H1 (cell line): ENCODE data around the gene LEUTX. TPM values are rescaled to one million over a fixed set of nuclear protein-coding genes. Genes with fewer than 3 reads are reported as not detected.

Experiments
- CTCF ChIA-PET: fragments of 300-600 bp; sonication (Branson Sonifier 250); formaldehyde crosslinking; loops from one replicate; lab custom pipeline; 2021; ENCODE audit not compliant: partially characterized antibody; lab: Charles Lee
- POLR2A ChIA-PET: fragments of 300-600 bp; sonication (Branson Sonifier 250); formaldehyde crosslinking; loops from one replicate; lab custom pipeline; 2021; ENCODE audit warnings: inconsistent platforms; ENCODE audit not compliant: partially characterized antibody; lab: Charles Lee
- DNase-seq, 2 experiments: peaks; one replicate each; pipeline versions ENCODE4 v3.0.0 to v3.0.0-alpha.2; 2010 to 2022; ENCODE audit warnings: low spot score in 2 of 2, low read depth in 1 of 2, mixed read lengths in 1 of 2
- FAIRE-seq: peaks from 2 replicates; lab custom pipeline; 2011; peaks lifted over from hg19 to GRCh38; lab: Jason Lieb, UNC
- H2AFZ ChIP-seq: 2 replicates; pipeline ENCODE4 v1.8.1; 2012; ENCODE audit warnings: low read length, inconsistent platforms
- H2AK5ac ChIP-seq: 2 replicates; pipeline ENCODE4 v1.6.1; 2013; ENCODE audit warnings: low read depth, low read length
- H2BK120ac ChIP-seq: replicated peaks from 2 replicates; pipeline ENCODE3; 2013; ENCODE audit warnings: low read depth, low read length, inconsistent platforms
- H2BK12ac ChIP-seq: 2 replicates; pipeline ENCODE4 v1.6.1; 2013; ENCODE audit warnings: low read depth, low read length
- H2BK15ac ChIP-seq: 2 replicates; pipeline ENCODE4 v1.6.1; 2013; ENCODE audit warnings: low read length
- H2BK20ac ChIP-seq: 2 replicates; pipeline ENCODE4 v1.6.1; 2013; ENCODE audit warnings: low read length
- H2BK5ac ChIP-seq: 2 replicates; pipeline ENCODE4 v1.6.1; 2013; ENCODE audit warnings: low read depth, low read length
- H3K14ac ChIP-seq: 2 replicates; pipeline ENCODE4 v1.6.1; 2013; ENCODE audit warnings: inconsistent platforms; ENCODE audit not compliant: insufficient read length
- H3K18ac ChIP-seq: 2 replicates; pipeline ENCODE4 v1.6.1; 2013; ENCODE audit warnings: low read length; ENCODE audit errors: extremely low read depth
- H3K23ac ChIP-seq: 2 replicates; pipeline ENCODE4 v1.6.1; 2013; ENCODE audit warnings: inconsistent platforms; ENCODE audit not compliant: insufficient read length
- H3K23me2 ChIP-seq: 2 replicates; pipeline ENCODE4 v1.6.1; 2013; ENCODE audit warnings: low read depth, low read length
- H3K27ac ChIP-seq: 2 replicates; pipeline ENCODE4 v1.6.1; 2011; ENCODE audit warnings: low read depth, low read length, inconsistent platforms
- H3K27me3 ChIP-seq, 4 experiments: replicated peaks in 1 of 4; 1 replicate in 1 of 4; 2 replicates in 3 of 4; pipeline versions ENCODE4 v1.6.1 to v1.8.1; 2011 to 2013; ENCODE audit warnings: low read length in 3 of 4, mild to moderate bottlenecking in 3 of 4, inconsistent platforms in 2 of 4, mixed read lengths in 2 of 4, moderate library complexity in 1 of 4; ENCODE audit not compliant: control insufficient read depth in 3 of 4, insufficient read depth in 3 of 4; ENCODE audit errors: extremely low read depth in 1 of 4
- H3K36me3 ChIP-seq, 4 experiments: 2 replicates each; pipeline versions ENCODE4 v1.6.1 to v1.8.1; 2011 to 2013; ENCODE audit warnings: mild to moderate bottlenecking in 4 of 4, low read length in 3 of 4, moderate library complexity in 2 of 4, control low read depth in 1 of 4, inconsistent platforms in 1 of 4; ENCODE audit not compliant: insufficient read depth in 4 of 4, control insufficient read depth in 2 of 4
- H3K4ac ChIP-seq: replicated peaks from 2 replicates; pipeline ENCODE3; 2013; ENCODE audit warnings: low read length, low read depth, mixed read lengths, inconsistent platforms; ENCODE audit not compliant: insufficient read length
- H3K4me1 ChIP-seq, 4 experiments: replicated peaks in 1 of 4; 1 replicate in 1 of 4; 2 replicates in 3 of 4; pipeline versions ENCODE4 v1.6.1 to v1.8.1; 2011 to 2013; ENCODE audit warnings: low read length in 3 of 4, inconsistent platforms in 2 of 4, mixed read lengths in 1 of 4; ENCODE audit not compliant: insufficient read depth in 4 of 4, control insufficient read depth in 3 of 4
- H3K4me2 ChIP-seq, 2 experiments: 2 replicates each; pipeline versions ENCODE4 v1.6.1 to v1.8.1; 2011 to 2013; ENCODE audit warnings: low read depth in 2 of 2, low read length in 2 of 2, control low read depth in 1 of 2, inconsistent platforms in 1 of 2, mild to moderate bottlenecking in 1 of 2; ENCODE audit not compliant: insufficient read depth in 1 of 2
- H3K4me3 ChIP-seq, 4 experiments: fragments of 200-600, 300-600 bp in 1 of 4; sonication (generic), shearing (Covaris generic), sonication (Bioruptor Twin) in 1 of 4; 2 replicates each; pipeline versions ENCODE4 v1.5.1 to v1.8.1; 2011 to 2016; ENCODE audit warnings: low read length in 4 of 4, low read depth in 3 of 4, control low read depth in 2 of 4, inconsistent platforms in 2 of 4, mild to moderate bottlenecking in 2 of 4, mixed read lengths in 1 of 4, moderate library complexity in 1 of 4; ENCODE audit not compliant: insufficient read depth in 2 of 4; ENCODE audit errors: extremely low read depth in 1 of 4
- H3K56ac ChIP-seq: replicated peaks from 2 replicates; pipeline ENCODE3; 2013; ENCODE audit warnings: low read depth, mild to moderate bottlenecking, mixed read lengths, low read length, inconsistent platforms; ENCODE audit not compliant: insufficient read length
- H3K79me1 ChIP-seq: 2 replicates; pipeline ENCODE4 v1.6.1; 2013; ENCODE audit warnings: low read depth, low read length, control low read depth
- H3K79me2 ChIP-seq, 2 experiments: 2 replicates each; pipeline versions ENCODE4 v1.6.1 to v1.8.1; 2012 to 2013; ENCODE audit warnings: low read length in 2 of 2, mild to moderate bottlenecking in 2 of 2, inconsistent platforms in 1 of 2; ENCODE audit not compliant: insufficient read depth in 2 of 2, control insufficient read depth in 1 of 2
- H3K9ac ChIP-seq, 4 experiments: replicated peaks in 1 of 4; 1 replicate in 1 of 4; 2 replicates in 3 of 4; pipeline versions ENCODE4 v1.6.1 to v1.8.1; 2011 to 2013; ENCODE audit warnings: low read depth in 3 of 4, low read length in 3 of 4, control low read depth in 2 of 4, mild to moderate bottlenecking in 2 of 4, moderate library complexity in 2 of 4, inconsistent platforms in 1 of 4; ENCODE audit errors: extremely low read depth in 1 of 4
- H3K9me3 ChIP-seq, 2 experiments: 2 replicates each; pipeline versions ENCODE4 v1.6.1 to v1.8.1; 2012 to 2013; ENCODE audit warnings: mild to moderate bottlenecking in 2 of 2, moderate library complexity in 2 of 2, control low read depth in 1 of 2, inconsistent platforms in 1 of 2, low read depth in 1 of 2, low read length in 1 of 2, mixed read lengths in 1 of 2; ENCODE audit not compliant: insufficient read depth in 2 of 2
- H4K20me1 ChIP-seq, 2 experiments: replicated peaks in 1 of 2; 2 replicates each; pipeline versions ENCODE3 to v1.8.1; 2011 to 2013; ENCODE audit warnings: inconsistent platforms in 2 of 2, low read length in 2 of 2, mild to moderate bottlenecking in 1 of 2; ENCODE audit not compliant: insufficient read depth in 2 of 2, control insufficient read depth in 1 of 2
- H4K5ac ChIP-seq: 2 replicates; pipeline ENCODE4 v1.6.1; 2013; ENCODE audit warnings: low read length, low read depth, mixed read lengths, inconsistent platforms; ENCODE audit not compliant: insufficient read length
- H4K8ac ChIP-seq: 2 replicates; pipeline ENCODE4 v1.8.0; 2013; ENCODE audit warnings: mild to moderate bottlenecking, moderate library complexity, low read length, inconsistent platforms; ENCODE audit not compliant: insufficient read depth; ENCODE audit errors: extremely low read depth
- H4K91ac ChIP-seq: replicated peaks from 2 replicates; pipeline ENCODE3; 2013; ENCODE audit warnings: low read length, mixed read lengths, inconsistent platforms; ENCODE audit not compliant: insufficient read length
- SRF ChIP-seq: IDR thresholded peaks from 2 replicates; pipeline ENCODE4 v1.6.1; 2011; ENCODE audit warnings: mild to moderate bottlenecking, low read depth, low read length, moderate library complexity
- whole genome bisulfite sequencing, 2 experiments: shearing (Covaris generic) in 1 of 2; methylation state at CpG; one replicate each; pipeline versions ENCODE4 v1.1.6 to v1.1.7; 2013 to 2015; ENCODE audit warnings: low lambda C conversion rate in 2 of 2, mixed read lengths in 2 of 2, inconsistent platforms in 1 of 2, low coverage in 1 of 2, missing lambda C conversion rate in 1 of 2; ENCODE audit not compliant: insufficient replicate concordance in 2 of 2, insufficient coverage in 1 of 2, insufficient read length in 1 of 2; ENCODE audit errors: extremely low coverage in 1 of 2, missing lambda C conversion rate in 1 of 2; 5-methylcytosine and 5-hydroxymethylcytosine counted together
- polyA plus RNA-seq, 7 experiments: library from polyadenylated mRNA; depleted of rRNA in 3 of 7; stranded (reverse) in 5 of 7; unstranded in 2 of 7; fragments of >200 nt in 5 of 7; fragments of 200-250 nt in 2 of 7; gene quantifications; 1 replicate in 5 of 7; 2 replicates in 1 of 7; 4 replicates in 1 of 7; pipeline versions ENCODE4 v1.2.1 to v1.2.3, GENCODE V29; 2011 to 2013; ENCODE audit warnings: missing spikeins in 2 of 7, mixed read lengths in 2 of 7
- total RNA-seq: library from RNA; stranded (reverse); fragmentation: NEBNext Ultra II Directional; extraction: Animal tissue kit (Norgen Biotek cat#: 25700); gene quantifications from 2 replicates; pipeline ENCODE4 v1.2.1, GENCODE V29; 2021

Gene LEUTX
- total and polyA plus RNA-seq, 2 of the 8 experiments (the other 6 are each of a cell fraction or from before 2014, with no cell fraction given): not detected

GRCh38 chr19:39818626-39819097 lies 40.0 kb downstream of the LEUTX start:
- H3K27me3 ChIP-seq: no peaks in the 10 kb centered on the region
- FAIRE-seq (no peak), DNase-seq (no peak)
- H3K18ac ChIP-seq: no peak overlapping the region
- no peak overlapping the region for H3K4me3 ChIP-seq
- 82% methylated on average over 4 of the region's 4 CpGs; no CpG with 5 or more reads in 1 of the 2 experiments for WGBS, 2 experiments
- ChIA-PET CTCF (interaction anchor here (1.1 to 2.0 kb wide), 3 partner anchors 23 to 52 kb away, joined by 3 to 6 read pairs (median 5); no protein-coding TSS in a partner anchor), POLR2A (interaction anchor here (0.9 kb wide), 1 partner anchor 9 kb away, joined by 4 read pairs; no protein-coding TSS in a partner anchor)
- H3K23ac ChIP-seq: no peak overlapping the region
- no peaks in the 10 kb centered on the region; the same call in none of the 2 replicates for H3K79me1 ChIP-seq
- no peaks in the 10 kb centered on the region for H4K20me1 ChIP-seq
- no peaks in the 10 kb centered on the region; a peak in 1 of 8 replicates for H3K36me3 ChIP-seq
- peaks cover 0 to 3% (median under 1%) of the 10 kb centered on the region in 4 experiments; a peak in 2 of 7 replicates for H3K4me1 ChIP-seq
- no peak overlapping the region for H2BK20ac ChIP-seq
- H3K79me2 ChIP-seq: 0 out of 4 replicates have a peak, but pooled peaks cover 0 to 2% of the 10 kb centered on the region in 2 experiments
- no peak overlapping the region for H2BK120ac ChIP-seq
- no peak overlapping the region for H3K14ac ChIP-seq
- H2BK15ac ChIP-seq: no peak overlapping the region
- no peak overlapping the region for H3K4me2 ChIP-seq
- no peak overlapping the region for H3K27ac ChIP-seq
- H3K9ac ChIP-seq: no peak overlapping the region
- H2BK5ac ChIP-seq: no peak overlapping the region
- H4K91ac ChIP-seq: no peak overlapping the region
- TF ChIP-seq SRF: no peak
- no peak overlapping the region for H2AFZ ChIP-seq
- peaks cover 1% of the 10 kb centered on the region; the same call in 1 of the 2 replicates for H3K23me2 ChIP-seq
- no peak overlapping the region for H4K5ac ChIP-seq
- no peak overlapping the region for H2AK5ac ChIP-seq
- H2BK12ac ChIP-seq: no peak overlapping the region
- no peak overlapping the region for H3K56ac ChIP-seq
- no peak overlapping the region for H4K8ac ChIP-seq
- no peaks in the 10 kb centered on the region for H3K9me3 ChIP-seq
- no peak overlapping the region for H3K4ac ChIP-seq
